Activated T-cell treated with anti-CD3 and anti-CD28 coated beads, Interleukin-2, amount 50 U/mL, for 1 hour (primary cell): ENCODE data around the gene ISG20.
"Not testable (repeated sequence)": the region's sequence is repeated elsewhere in the genome, so short reads cannot be mapped to it uniquely, and the experiment has no call there.

Source experiments
- DNase-seq: peaks from one replicate; pipeline ENCODE4 v3.0.0-alpha.2; 2020

The ISG20 gene

DNA sequence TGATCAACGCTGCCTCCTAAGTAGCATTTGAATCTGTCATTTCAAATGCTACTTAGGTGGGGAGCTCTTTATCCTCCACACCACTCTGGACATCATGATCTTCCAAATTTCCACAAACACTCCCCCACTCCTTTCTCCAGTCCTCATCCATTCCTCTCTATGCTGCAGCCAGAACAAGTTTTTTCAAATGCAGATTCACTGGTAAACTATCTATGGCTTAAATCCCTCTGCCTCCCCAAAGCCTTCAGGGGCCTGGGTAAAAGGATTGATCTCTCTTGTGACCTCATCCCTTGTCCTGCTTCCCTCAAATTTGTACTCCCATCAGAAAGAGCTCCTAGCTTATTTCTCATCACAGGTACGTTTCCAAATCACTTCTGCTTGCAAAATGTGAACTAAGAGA is 19.0 kb upstream of the ISG20 start:
- no peak for DNase-seq

DNA sequence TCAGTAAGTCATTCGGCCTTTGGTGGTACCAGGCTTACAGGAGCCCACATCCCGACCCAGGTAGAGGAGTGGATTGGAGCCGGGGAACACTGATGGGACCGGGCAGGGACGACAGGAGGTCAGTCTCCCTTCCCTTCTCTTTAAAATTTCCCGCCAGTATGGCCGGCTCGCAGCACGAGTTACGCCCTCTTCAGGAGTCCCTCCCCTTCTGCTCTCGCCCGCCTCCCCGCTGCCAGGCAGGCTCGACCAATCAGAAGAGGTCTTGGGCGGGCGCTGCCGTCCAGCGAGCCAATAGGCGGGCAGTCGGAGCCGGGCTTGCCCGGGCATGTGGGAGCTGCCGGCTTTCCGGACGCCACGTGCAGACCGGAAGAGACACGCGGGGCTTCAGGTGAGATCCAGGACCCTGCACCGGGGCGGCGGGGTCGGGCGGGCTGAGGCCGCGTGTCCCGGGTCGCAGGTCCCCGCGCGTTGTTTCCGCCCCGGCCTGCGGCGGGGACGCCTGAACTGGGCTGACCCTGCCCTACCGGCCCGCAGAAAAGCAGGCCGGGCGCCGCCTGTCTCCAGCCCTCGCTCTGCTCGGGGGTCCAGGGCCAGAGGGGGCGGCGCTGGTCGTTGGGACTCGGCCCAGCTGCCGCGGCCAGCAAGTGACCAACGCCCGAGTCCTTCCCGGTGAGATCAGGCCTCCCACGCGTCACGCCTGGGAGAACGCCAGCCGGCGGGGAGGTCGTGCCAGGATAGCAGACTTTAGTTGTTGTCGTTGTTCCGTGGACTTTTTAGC is 17.6 kb upstream of the ISG20 start, which contains the start of gene AEN:
AEN (plus strand) TSS at position 346 of the 778 bp plus-strand sequence. CDS start 4,870 bp downstream, outside the sequence.
- peak; percentile 95 for DNase-seq

GRCh38 chr15:88621789-88622604 is 16.8 kb upstream of the ISG20 start:
- DNase-seq = peak; percentile 52

DNA sequence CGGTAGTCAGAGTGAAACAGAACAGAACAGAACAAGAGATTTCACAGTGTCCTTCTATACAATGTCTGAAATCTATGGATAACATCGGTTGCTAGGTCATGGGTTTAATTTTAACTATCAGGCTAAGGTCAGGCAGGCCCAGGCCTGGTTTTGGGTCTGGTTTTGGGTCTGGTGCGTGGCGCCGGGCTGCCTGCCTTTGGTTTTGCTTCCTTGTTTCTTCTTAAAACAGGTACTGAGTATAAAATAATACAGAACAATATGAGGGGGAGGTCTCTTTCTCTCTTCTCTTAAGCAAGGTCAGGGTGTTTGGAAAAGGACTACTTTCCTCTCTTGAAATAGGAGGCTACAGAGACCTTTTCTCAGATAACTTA is 16.2 kb upstream of the ISG20 start:
- DNase-seq = no peak

DNA sequence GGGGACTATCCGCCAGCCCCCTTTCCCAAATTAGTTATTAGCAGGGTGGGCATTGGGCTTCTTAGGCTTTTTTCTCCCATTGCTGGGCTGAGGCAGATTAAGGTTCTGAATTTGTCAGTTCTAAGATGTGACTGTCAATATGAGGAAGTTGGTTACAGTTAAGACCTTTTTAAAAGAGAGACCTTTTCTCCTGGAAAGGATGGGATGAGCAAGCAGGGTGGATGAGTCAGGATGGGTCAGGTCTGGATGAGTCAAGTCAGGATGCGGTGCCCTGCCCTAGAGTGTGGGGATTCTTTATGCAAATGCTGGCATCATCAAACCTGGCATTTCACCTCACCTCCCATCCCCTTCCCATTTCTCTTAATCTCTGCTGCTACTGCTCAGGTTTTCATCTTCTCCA is 15.8 kb upstream of the ISG20 start:
- no peak for DNase-seq

DNA sequence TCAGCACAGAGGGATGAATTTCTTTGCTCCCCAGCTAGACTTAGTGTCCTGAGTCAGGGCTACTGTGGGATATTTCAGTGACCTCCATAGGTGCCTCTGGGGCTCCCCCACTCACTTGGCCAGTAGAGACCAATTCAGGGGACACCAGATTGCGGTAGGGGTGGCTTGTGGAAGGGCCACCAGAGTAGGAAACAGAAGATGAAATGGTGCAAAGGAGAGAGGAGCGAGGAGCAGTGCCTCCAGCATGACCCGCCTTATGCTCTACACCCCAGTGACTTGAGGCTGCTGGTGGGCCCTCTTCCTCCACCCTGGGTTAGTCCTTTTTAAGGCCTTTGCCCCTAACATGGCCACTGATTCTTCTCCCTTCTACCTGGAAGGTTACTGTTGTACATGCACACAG is 15.2 kb upstream of the ISG20 start:
- no peak for DNase-seq

- DNase-seq = peak; percentile 65
These were observed 14.5 kb upstream of the ISG20 start for GRCh38 chr15:88624156-88624970.

- DNase-seq = no peak
These were observed 13.8 kb upstream of the ISG20 start for GRCh38 chr15:88624971-88625490.

DNA sequence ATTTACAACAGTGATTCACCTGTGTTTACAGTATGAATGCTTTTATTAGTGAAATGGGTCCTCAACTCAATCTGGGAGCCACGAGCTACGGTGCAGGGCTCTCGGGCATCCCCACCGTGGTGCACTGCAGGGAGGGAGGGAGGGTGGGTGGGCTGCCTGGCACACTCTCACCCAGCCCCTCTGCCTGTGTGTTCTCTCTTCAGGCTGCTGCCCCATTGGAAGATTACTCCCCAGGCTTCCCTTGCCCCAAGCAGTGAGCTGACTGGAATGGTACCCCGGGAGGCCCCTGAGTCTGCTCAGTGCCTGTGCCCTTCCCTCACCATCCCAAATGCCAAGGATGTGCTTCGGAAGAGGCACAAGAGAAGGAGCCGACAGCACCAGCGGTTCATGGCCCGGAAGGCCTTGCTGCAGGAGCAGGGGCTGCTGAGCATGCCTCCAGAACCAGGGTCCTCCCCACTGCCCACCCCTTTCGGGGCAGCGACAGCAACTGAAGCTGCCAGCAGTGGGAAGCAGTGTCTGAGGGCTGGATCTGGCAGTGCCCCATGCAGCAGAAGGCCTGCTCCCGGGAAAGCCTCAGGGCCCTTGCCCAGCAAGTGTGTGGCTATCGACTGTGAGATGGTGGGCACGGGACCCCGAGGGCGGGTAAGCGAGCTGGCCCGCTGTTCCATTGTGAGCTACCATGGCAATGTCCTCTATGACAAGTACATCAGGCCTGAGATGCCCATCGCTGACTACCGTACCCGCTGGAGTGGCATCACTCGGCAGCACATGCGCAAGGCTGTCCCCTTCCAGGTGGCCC is 12.7 kb upstream of the ISG20 start:
- no peak for DNase-seq

GRCh38 chr15:88627463-88627862 is 11.4 kb upstream of the ISG20 start:
- DNase-seq = peak; percentile 66

- no peak for DNase-seq
These were observed 10.7 kb upstream of the ISG20 start for GRCh38 chr15:88628018-88628654.

DNA sequence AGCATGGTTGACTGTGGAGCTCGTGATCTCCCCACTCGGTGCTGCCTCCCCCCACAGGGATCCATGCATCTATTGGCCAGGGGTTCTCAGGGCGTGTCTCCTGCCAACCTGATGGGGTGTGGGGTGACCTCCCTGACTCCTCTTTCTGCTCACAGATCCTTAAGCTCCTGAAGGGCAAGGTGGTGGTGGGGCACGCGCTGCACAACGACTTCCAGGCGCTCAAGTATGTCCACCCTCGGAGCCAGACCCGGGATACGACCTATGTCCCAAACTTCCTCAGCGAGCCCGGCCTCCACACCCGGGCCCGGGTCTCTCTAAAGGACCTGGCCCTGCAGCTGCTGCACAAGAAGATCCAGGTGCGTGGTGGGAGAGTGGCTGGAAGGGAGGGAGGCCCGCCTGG is 9.7 kb upstream of the ISG20 start:
- no peak for DNase-seq

GRCh38 chr15:88630141-88630721 is 8.6 kb upstream of the ISG20 start:
- no peak for DNase-seq

- DNase-seq = no peak
These were observed 7.9 kb upstream of the ISG20 start for GRCh38 chr15:88630798-88631463.

- no peak for DNase-seq
These were observed 7.3 kb upstream of the ISG20 start for GRCh38 chr15:88631464-88632028.

- not testable (repeated sequence) for DNase-seq
These were observed 6.0 kb upstream of the ISG20 start for GRCh38 chr15:88632797-88633196.

- DNase-seq = no peak
These were observed 4.4 kb upstream of the ISG20 start for GRCh38 chr15:88634449-88634848.

- DNase-seq = no peak
These were observed 3.5 kb upstream of the ISG20 start for GRCh38 chr15:88635318-88635717.

GRCh38 chr15:88636050-88636449 is 2.8 kb upstream of the ISG20 start:
- DNase-seq = peak; percentile 76

- no peak for DNase-seq
These were observed 2.2 kb upstream of the ISG20 start for GRCh38 chr15:88636654-88637053.
